Stimulated activated CD4-positive, alpha-beta T cell treated with anti-CD3 and anti-CD28 coated beads, Interleukin-4, amount 100 ng/mL, for 1 hour (primary cell): ENCODE measurements around the gene DUSP22.

Experiments
- DNase-seq: peaks from one replicate; pipeline ENCODE4 v3.0.0-alpha.2; 2020

The DUSP22 gene

DNA sequence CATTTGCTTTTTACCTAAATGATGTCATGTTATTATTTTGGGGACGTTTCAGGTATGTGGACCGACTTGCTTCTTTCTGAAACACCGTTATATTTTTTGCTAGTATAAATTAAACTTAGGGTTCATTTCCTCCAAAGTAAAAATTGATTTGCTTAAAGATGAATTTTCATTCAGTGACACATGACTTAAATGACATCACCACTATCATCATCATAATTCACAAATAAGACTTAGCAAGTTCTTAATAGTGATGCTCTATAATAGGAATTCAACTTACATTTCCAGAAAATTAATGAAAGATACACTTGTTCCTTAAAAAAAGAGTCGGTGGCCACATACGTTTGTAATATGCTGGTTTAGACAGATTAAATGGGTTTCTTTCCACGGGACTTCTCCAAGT, 108.5 kb downstream of the DUSP22 start:
- DNase-seq = no peak
